Mucosa of rectum (tissue), 2 donors: ENCODE data around the gene OR51A7.

Source experiments
- H3K27ac ChIP-seq, 2 donors: one replicate each; pipeline ENCODE4 v1.7.0; 2013; ENCODE audit warnings: inconsistent platforms in 2 of 2, low read depth in 2 of 2, low read length in 2 of 2
- H3K27me3 ChIP-seq, 2 donors: one replicate each; pipeline ENCODE4 v1.7.0; 2013; ENCODE audit warnings: low read length in 2 of 2; ENCODE audit not compliant: control insufficient read depth in 2 of 2, insufficient read depth in 2 of 2
- H3K36me3 ChIP-seq, 2 donors: one replicate each; pipeline ENCODE4 v1.7.0; 2013; ENCODE audit warnings: low read length in 2 of 2; ENCODE audit not compliant: control insufficient read depth in 2 of 2, insufficient read depth in 2 of 2
- H3K4me1 ChIP-seq, 2 donors: one replicate each; pipeline ENCODE4 v1.7.0; 2013; ENCODE audit warnings: low read length in 2 of 2, mild to moderate bottlenecking in 1 of 2; ENCODE audit not compliant: control insufficient read depth in 2 of 2, insufficient read depth in 2 of 2
- H3K4me3 ChIP-seq, 2 donors: one replicate each; pipeline ENCODE4 v1.7.0; 2013; ENCODE audit warnings: low read length in 2 of 2
- H3K9ac ChIP-seq, 2 donors: one replicate each; pipeline ENCODE4 v1.7.0; 2013; ENCODE audit warnings: low read length in 2 of 2, low read depth in 1 of 2, mild to moderate bottlenecking in 1 of 2
- H3K9me3 ChIP-seq, 2 donors: one replicate each; pipeline ENCODE4 v1.7.0; 2013; ENCODE audit warnings: low read length in 2 of 2; ENCODE audit not compliant: control insufficient read depth in 2 of 2
- donor health status: healthy.
- donor health status: Normal muscosa, but diverticular disease.

The OR51A7 gene

DNA sequence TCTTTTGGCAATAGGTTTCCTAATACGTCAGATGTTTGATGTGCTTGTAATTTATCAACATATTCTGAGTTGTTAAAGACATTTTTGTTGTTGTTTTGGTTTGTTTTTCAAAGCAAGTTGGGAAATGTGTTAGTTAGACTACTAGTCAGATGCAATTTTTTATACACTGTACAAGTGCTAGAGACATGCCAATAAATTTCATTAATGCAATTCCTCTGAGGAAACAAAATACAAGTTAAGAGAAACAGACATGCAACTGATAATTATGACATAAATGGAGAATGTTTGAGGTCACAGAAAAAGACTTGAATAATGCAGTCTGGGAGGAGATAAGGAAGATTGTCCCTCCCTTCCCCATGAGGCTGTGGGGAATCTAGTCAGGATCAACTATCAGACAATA, 16.0 kb upstream of the OR51A7 start:
- H3K9ac ChIP-seq = no peak overlapping the region
- no peak overlapping the region for H3K27ac ChIP-seq
- H3K36me3 ChIP-seq = no peaks in the 10 kb centered on the region
- no peaks in the 10 kb centered on the region for H3K9me3 ChIP-seq
- no peaks in the 10 kb centered on the region for H3K27me3 ChIP-seq
- no peaks in the 10 kb centered on the region for H3K4me1 ChIP-seq
- no peak overlapping the region for H3K4me3 ChIP-seq

GRCh38 chr11:4890279-4890678, 13.3 kb upstream of the OR51A7 start:
- no peaks in the 10 kb centered on the region for H3K9me3 ChIP-seq
- H3K9ac ChIP-seq = no peak overlapping the region
- H3K4me1 ChIP-seq = no peaks in the 10 kb centered on the region
- no peaks in the 10 kb centered on the region for H3K36me3 ChIP-seq
- no peak overlapping the region for H3K4me3 ChIP-seq
- no peaks in the 10 kb centered on the region for H3K27me3 ChIP-seq
- no peak overlapping the region for H3K27ac ChIP-seq

DNA sequence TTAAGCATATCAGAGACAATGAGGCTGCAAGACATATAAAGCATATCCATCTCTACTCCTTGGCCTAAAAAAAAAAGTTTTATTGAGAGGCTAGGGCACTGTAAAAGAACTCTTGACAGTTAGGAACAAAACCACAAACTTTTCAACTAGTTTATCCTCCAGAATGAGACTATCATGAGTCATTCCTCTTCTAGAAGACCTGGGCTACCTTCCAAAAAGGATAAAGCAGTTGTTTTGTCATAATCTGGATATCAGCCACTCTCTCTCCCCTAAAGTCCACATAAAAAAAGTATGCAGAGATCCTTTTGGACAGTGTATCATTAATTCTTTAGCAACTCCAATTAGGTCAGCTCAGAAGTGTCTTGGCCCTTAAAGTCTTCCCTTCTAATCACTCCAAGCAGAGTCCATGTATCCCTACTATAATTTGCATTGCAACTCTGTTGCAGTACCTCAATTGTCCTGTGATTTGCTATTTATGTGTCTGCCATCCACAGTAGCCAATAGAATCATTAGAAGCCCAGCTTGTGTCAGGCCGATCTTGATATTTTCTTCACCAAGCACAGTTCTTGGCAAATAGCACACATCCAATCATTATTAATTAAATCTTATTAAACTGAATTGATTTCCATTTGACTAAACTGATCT, 11.5 kb upstream of the OR51A7 start:
- Histone ChIP-seq H3K27me3 (no peaks in the 10 kb centered on the region), H3K4me1 (no peaks in the 10 kb centered on the region), H3K36me3 (no peaks in the 10 kb centered on the region), H3K4me3 (no peak overlapping the region), H3K9ac (no peak overlapping the region), H3K27ac (no peak overlapping the region), H3K9me3 (no peaks in the 10 kb centered on the region)

DNA sequence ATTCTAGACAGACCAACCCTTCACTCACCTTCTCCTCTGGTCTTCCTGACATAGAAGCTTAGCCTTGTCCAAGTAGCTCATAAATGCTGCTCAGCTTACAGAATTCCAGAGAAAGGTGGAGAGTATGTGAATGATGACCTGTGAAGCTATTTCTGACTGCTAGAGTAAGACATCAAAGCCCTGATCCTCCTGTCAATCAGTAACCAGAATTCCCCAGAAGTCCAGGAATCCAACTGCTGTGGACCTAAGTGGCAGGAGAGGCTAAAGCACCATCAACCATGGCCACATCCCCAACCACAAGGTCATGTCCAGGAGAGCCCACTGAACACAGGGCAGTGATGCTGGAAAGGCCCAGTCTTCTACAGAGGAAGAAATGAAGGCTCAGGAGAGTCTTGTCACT, 13.0 kb downstream of the OR51A7 start:
- Histone ChIP-seq H3K4me1 (no peaks in the 10 kb centered on the region), H3K36me3 (no peaks in the 10 kb centered on the region), H3K9ac (no peak overlapping the region), H3K27me3 (no peaks in the 10 kb centered on the region), H3K4me3 (no peak overlapping the region), H3K9me3 (no peaks in the 10 kb centered on the region), H3K27ac (no peak overlapping the region)

GRCh38 chr11:4919250-4919649, 15.7 kb downstream of the OR51A7 start, which contains the start of gene OR51G2:
OR51G2 (minus strand) TSS chr11:4919350; CDS start chr11:4915663, 3,687 bp downstream.
- H3K27me3 ChIP-seq = no peaks in the 10 kb centered on the region
- no peak within 1 kb of the TSS for H3K4me3 ChIP-seq
- no peaks in the 10 kb centered on the region for H3K9me3 ChIP-seq
- H3K36me3 ChIP-seq = no peaks in the 10 kb centered on the region
- no peak within 1 kb of the TSS for H3K27ac ChIP-seq
- H3K9ac ChIP-seq = no peak within 1 kb of the TSS
- H3K4me1 ChIP-seq = no peaks in the 10 kb centered on the region

DNA sequence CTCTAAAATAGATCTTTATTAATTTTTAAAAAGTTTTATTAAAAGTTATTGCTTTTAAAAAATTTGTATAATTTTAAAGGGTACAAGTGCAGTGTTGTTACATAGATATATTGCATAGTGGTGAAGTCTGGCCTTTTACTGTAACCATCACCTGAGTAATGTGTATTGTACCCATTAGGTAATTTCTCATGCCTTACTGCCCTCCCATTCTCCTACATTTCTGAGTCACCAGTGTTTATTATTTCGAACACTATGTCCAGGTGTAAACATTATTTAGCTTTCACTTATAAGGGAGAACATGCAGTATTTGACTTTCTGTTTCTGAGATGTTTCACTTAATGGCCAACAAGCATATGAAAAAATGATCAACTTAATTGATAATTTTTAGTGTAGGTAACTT, 18.2 kb downstream of the OR51A7 start:
- Histone ChIP-seq H3K36me3 (no peaks in the 10 kb centered on the region), H3K27me3 (no peaks in the 10 kb centered on the region), H3K4me1 (no peaks in the 10 kb centered on the region), H3K9ac (no peak overlapping the region), H3K4me3 (no peak overlapping the region), H3K9me3 (no peaks in the 10 kb centered on the region), H3K27ac (no peak overlapping the region)

- Histone ChIP-seq H3K27ac (no peak overlapping the region), H3K27me3 (no peaks in the 10 kb centered on the region), H3K36me3 (no peaks in the 10 kb centered on the region), H3K9ac (no peak overlapping the region), H3K4me3 (no peak overlapping the region), H3K9me3 (no peaks in the 10 kb centered on the region), H3K4me1 (no peaks in the 10 kb centered on the region)
These were observed 18.7 kb downstream of the OR51A7 start for GRCh38 chr11:4922304-4922703.

DNA sequence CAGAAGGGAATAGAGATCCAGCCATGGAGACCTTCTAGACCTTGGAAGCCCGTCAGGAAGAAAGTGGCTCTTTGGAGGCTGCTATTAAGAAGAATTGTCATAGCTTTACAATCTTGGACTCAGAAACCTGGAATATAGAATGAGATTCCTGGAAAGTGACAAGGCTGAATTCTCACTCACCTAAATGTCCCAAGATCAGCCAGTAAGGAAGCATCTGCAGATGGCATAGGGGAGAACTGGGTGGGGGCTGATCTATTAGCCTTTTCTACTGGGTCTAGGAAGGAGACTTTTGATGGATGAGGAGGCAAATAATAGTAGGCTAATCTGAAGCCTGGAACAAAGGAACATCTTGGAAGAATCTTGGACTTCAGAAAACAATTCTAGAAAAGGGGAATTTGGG, 20.7 kb downstream of the OR51A7 start, which contains the start of gene OR51G1:
TSS of gene OR51G1 (minus strand) at position 101 of the 400 bp plus-strand sequence. CDS start at position 101, 0 bp downstream.
- no peaks in the 10 kb centered on the region for H3K4me1 ChIP-seq
- no peak within 1 kb of the TSS for H3K9ac ChIP-seq
- H3K27ac ChIP-seq = no peak within 1 kb of the TSS
- H3K9me3 ChIP-seq = no peaks in the 10 kb centered on the region
- H3K36me3 ChIP-seq = no peaks in the 10 kb centered on the region
- no peaks in the 10 kb centered on the region for H3K27me3 ChIP-seq
- H3K4me3 ChIP-seq = no peak within 1 kb of the TSS

- no peak overlapping the region for H3K4me3 ChIP-seq
These were observed 23.0 kb downstream of the OR51A7 start for GRCh38 chr11:4926608-4927007.

DNA sequence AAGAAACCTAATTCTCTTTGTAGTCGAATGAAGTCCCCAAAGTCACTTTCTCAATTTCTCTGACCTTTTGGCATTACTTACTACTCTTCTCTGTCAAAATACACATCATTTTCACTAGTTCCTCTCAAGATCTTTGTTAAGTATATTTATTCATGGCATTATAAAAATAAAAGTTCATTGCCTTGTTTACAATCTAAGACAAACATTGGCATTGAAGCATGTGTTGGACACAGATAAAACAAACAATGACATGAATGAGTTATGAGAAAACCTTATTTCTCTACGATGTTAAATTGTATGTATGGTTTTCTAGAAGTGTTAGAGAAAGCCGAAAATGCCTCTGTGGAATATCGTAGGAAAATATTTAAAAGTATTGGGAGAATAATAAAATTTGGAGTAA, 29.2 kb downstream of the OR51A7 start:
- H3K9ac ChIP-seq = no peak overlapping the region
- H3K4me3 ChIP-seq = no peak overlapping the region
- H3K27ac ChIP-seq = no peak overlapping the region
- no peaks in the 10 kb centered on the region for H3K4me1 ChIP-seq
- no peaks in the 10 kb centered on the region for H3K9me3 ChIP-seq
- H3K27me3 ChIP-seq = no peaks in the 10 kb centered on the region
- no peaks in the 10 kb centered on the region for H3K36me3 ChIP-seq

More at GRCh38 chr11:4926608-4927007, 23.0 kb downstream of the OR51A7 start:
- Histone ChIP-seq H3K4me1 (no peaks in the 10 kb centered on the region), H3K9ac (no peak overlapping the region), H3K9me3 (no peaks in the 10 kb centered on the region), H3K27me3 (no peaks in the 10 kb centered on the region), H3K27ac (no peak overlapping the region), H3K36me3 (no peaks in the 10 kb centered on the region)
